ENCODE data around the gene NDST1. TPM values are rescaled to one million over a fixed set of nuclear protein-coding genes. Genes with fewer than 3 reads are reported as not detected.

The NDST1 gene
- total RNA-seq, 6 experiments from 2014 or later: 126 to 199 (median 147) TPM

GRCh38 chr5:150500905-150501304 is 7.0 kb upstream of the NDST1 start:
- peaks cover 4% of the 10 kb centered on the region for H3K27me3 Mint-ChIP-seq (ENCODE audit: insufficient read depth)
- H3K4me1 Mint-ChIP-seq (ENCODE audit: low read depth): peaks cover 89% of the 10 kb centered on the region
- H3K27ac Mint-ChIP-seq: no peak overlapping the region
- DNase-seq: no peak
- no peak overlapping the region for H3K4me3 Mint-ChIP-seq
- peaks cover 25% of the 10 kb centered on the region for H3K36me3 Mint-ChIP-seq (ENCODE audit: low read depth)
- no peaks in the 10 kb centered on the region for H3K9me3 Mint-ChIP-seq
- no peak for TF ChIP-seq CTCF (IDR thresholded peaks at IDR 0.05)

DNA sequence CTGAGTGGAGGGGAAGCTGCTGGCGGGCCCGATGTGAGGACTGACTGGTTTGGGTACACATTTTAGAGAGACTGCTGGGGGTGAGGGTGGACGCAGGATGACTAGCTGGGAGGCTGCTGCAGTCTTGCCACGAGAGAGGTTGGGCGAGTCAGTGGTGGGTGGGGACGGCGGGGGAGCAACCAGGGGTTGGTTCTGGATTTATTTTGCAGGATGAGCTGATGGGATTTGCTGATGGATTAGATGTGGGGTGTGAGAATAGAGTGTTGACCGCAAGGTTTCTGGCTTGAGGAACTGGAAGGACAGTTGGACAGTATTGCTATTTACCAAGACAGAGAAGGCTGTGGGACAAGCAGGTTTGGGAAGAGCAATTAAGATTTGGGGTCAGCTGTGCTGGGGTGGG is 5.8 kb upstream of the NDST1 start:
- Mint-ChIP-seq H3K4me3 (no peak overlapping the region; the same call in 1 of the 2 replicates), H3K9me3 (no peaks in the 10 kb centered on the region)
- DNase-seq: no peak

DNA sequence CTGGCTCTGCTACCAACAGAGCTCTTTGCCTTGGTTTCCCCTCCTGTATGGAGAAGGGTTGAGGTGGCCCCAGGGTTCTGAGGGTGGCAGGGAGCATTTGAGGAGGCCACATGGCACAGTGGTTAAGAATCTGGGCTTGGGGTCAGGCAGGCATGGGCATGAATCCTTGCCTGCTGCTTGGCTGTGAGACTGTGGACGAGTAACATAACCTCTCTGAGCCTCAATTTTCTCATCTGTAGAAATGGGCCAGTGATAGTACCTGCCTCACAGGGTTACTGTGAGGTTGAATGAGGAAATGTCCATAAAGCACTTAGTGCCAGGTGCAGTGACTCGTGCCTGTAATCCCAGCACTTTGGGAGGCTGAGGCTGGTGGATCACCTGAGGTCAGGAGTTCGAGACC is 5.1 kb upstream of the NDST1 start:
- H3K27ac Mint-ChIP-seq: no peak overlapping the region
- no peaks in the 10 kb centered on the region for H3K9me3 Mint-ChIP-seq
- H3K4me3 Mint-ChIP-seq: no peak overlapping the region

More for the DNA sequence above, 5.8 kb upstream of the NDST1 start:
- Mint-ChIP-seq H3K27ac (peak overlapping the region; percentile 60), H3K27me3 (ENCODE audit: insufficient read depth) (peaks cover 2% of the 10 kb centered on the region), H3K4me1 (ENCODE audit: low read depth) (peaks cover 77% of the 10 kb centered on the region), H3K36me3 (ENCODE audit: low read depth) (peaks cover 19% of the 10 kb centered on the region)
- no peak for TF ChIP-seq CTCF (IDR thresholded peaks at IDR 0.05)

DNA sequence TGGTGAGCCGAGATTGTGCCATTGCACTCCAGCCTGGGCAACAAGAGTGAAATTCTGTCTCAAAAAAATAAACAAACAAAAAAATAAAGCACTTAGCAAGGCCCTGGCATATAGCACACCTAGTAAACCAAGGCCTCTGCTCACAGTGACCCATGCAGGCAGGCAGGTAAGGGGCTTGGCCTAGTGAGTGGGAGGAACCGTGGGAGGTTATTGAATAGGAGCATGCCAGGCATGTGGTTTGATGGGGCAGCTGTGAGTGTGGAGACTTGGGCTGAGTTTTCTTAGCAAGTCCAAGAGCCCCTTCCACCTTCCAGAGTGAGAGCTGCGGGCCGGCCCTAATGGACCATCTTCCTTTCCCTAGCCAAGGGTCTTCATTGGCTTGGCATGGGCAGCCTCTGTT is 4.5 kb upstream of the NDST1 start:
- Mint-ChIP-seq H3K36me3 (ENCODE audit: low read depth) (peaks cover 19% of the 10 kb centered on the region), H3K9me3 (no peaks in the 10 kb centered on the region), H3K27ac (no peak overlapping the region), H3K4me3 (no peak overlapping the region), H3K4me1 (ENCODE audit: low read depth) (peaks cover 77% of the 10 kb centered on the region), H3K27me3 (ENCODE audit: insufficient read depth) (peaks cover 5% of the 10 kb centered on the region)
- no peak for DNase-seq
- no peak for TF ChIP-seq CTCF (IDR thresholded peaks at IDR 0.05)

More for the DNA sequence above, 5.1 kb upstream of the NDST1 start:
- DNase-seq: no peak
- Mint-ChIP-seq H3K27me3 (ENCODE audit: insufficient read depth) (peaks cover 2% of the 10 kb centered on the region), H3K4me1 (ENCODE audit: low read depth) (peaks cover 77% of the 10 kb centered on the region), H3K36me3 (ENCODE audit: low read depth) (peaks cover 19% of the 10 kb centered on the region)
- no peak for TF ChIP-seq CTCF (IDR thresholded peaks at IDR 0.05)

DNA sequence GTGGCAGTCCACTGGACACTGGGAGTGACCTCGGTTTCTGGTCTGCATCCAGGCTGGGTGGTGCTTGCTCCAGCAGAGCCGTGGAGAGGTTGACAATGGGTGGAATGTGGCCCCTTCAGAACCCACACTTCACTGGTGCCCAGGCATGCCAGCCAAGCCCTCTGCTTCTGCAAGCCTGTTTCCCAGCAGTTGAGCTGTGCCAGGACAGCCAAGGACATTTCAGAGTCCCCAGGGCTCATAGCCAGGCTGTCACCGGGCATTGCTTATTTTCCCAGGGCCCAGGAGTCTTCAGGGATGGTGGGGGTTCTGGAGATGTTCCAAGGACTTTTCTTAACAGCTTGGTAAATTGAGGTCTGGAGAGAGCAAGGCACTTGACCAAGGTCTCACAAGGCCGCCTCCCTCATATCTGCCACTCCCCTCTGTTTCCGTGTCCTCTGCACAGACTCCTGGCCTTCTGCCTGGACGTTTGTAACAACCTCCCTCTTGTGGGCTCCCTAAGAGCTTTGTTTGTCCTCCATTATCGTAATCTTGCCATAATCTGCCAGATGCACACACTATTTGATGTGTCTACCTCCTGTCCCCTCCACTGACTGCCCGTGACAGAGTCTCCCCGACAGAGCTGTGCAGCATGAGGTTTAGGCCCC is 3.8 kb upstream of the NDST1 start:
- peaks cover 5% of the 10 kb centered on the region for H3K27me3 Mint-ChIP-seq (ENCODE audit: insufficient read depth)
- no peak for DNase-seq
- H3K4me3 Mint-ChIP-seq: no peak overlapping the region
- H3K36me3 Mint-ChIP-seq (ENCODE audit: low read depth): peaks cover 15% of the 10 kb centered on the region; the same call in 1 of the 2 replicates
- peak overlapping the region; percentile 47; the same call in 1 of the 2 replicates for H3K27ac Mint-ChIP-seq
- no peaks in the 10 kb centered on the region for H3K9me3 Mint-ChIP-seq
- H3K4me1 Mint-ChIP-seq (ENCODE audit: low read depth): peaks cover 75% of the 10 kb centered on the region
- TF ChIP-seq CTCF (IDR thresholded peaks at IDR 0.05): no peak
